GM21390 (cell line): ENCODE data around the gene ELMOD3.
A peak's percentile ranks its signal among the peaks of the same experiment; 100 is the strongest.
"Not testable (repeated sequence)": the region's sequence is repeated elsewhere in the genome, so short reads cannot be mapped to it uniquely, and the experiment has no call there.

Experiments used
- ATAC-seq: cut with Tn5 transposase; IDR thresholded peaks from one replicate; pipeline ENCODE4 v1.9.1; 2021; ENCODE audit not compliant: unreplicated experiment

ELMOD3 gene

GRCh38 chr2:85400541-85401463 is 46.2 kb downstream of the ELMOD3 start:
- ATAC-seq, result no peak

- ATAC-seq, result no peak
These were observed 46.9 kb downstream of the ELMOD3 start for GRCh38 chr2:85401464-85401805.

GRCh38 chr2:85401844-85402243 is 47.3 kb downstream of the ELMOD3 start:
- ATAC-seq, result no peak

GRCh38 chr2:85405201-85406059 is 50.9 kb downstream of the ELMOD3 start:
- ATAC-seq, result peak; percentile 47

GRCh38 chr2:85409845-85410583 is 55.4 kb downstream of the ELMOD3 start, which contains the start of gene CAPG:
Gene CAPG (minus strand): TSS chr2:85410366. CDS start chr2:85402145, 8,221 bp downstream.
- ATAC-seq, result peak; percentile 67

- ATAC-seq, result no peak
These were observed 56.2 kb downstream of the ELMOD3 start for GRCh38 chr2:85410584-85411404.

- ATAC-seq, result no peak
These were observed 56.8 kb downstream of the ELMOD3 start for GRCh38 chr2:85411405-85411748.

GRCh38 chr2:85413592-85414420 is 59.2 kb downstream of the ELMOD3 start:
- ATAC-seq, result no peak

GRCh38 chr2:85414421-85414759 is 59.8 kb downstream of the ELMOD3 start:
- not testable (repeated sequence) for ATAC-seq

GRCh38 chr2:85414761-85415553 is 60.4 kb downstream of the ELMOD3 start:
- ATAC-seq, result no peak

GRCh38 chr2:85415980-85416650 is 61.5 kb downstream of the ELMOD3 start:
- no peak for ATAC-seq

- ATAC-seq, result peak; percentile 83
These were observed 63.8 kb downstream of the ELMOD3 start, which contains the start of gene SH2D6 for GRCh38 chr2:85418132-85419008. Gene SH2D6 (plus strand): TSS chr2:85418714. CDS start chr2:85429466, 10,752 bp downstream.

GRCh38 chr2:85419009-85419675 is 64.6 kb downstream of the ELMOD3 start:
- no peak for ATAC-seq

GRCh38 chr2:85420536-85421259 is 66.1 kb downstream of the ELMOD3 start:
- ATAC-seq, result peak; percentile 58

- no peak for ATAC-seq
These were observed 66.9 kb downstream of the ELMOD3 start for GRCh38 chr2:85421260-85422071.
